DOHH2 (cell line): ENCODE results near the gene HSD17B3.

ENCODE experiments used
- H3F3A ChIP-seq: fragments of 200-600 bp; sonication (generic), shearing (Covaris generic); 2 replicates; pipeline ENCODE4 v1.6.0; 2016; ENCODE audit warnings: antibody characterized with exemption, mild to moderate bottlenecking; ENCODE audit not compliant: control insufficient read depth, insufficient read depth
- H3K27ac ChIP-seq: fragments of 200-600 bp; sonication (generic); 2 replicates; pipeline ENCODE4 v1.5.1; 2014; ENCODE audit warnings: low read depth, mild to moderate bottlenecking, low read length, moderate library complexity
- H3K27me3 ChIP-seq: fragments of 200-600 bp; sonication (generic); 2 replicates; pipeline ENCODE4 v1.6.1; 2014; ENCODE audit warnings: mild to moderate bottlenecking, low read length, mixed read lengths; ENCODE audit not compliant: control insufficient read depth
- H3K36me3 ChIP-seq: fragments of 200-600 bp; sonication (generic); 2 replicates; pipeline ENCODE4 v1.6.1; 2014; ENCODE audit warnings: mild to moderate bottlenecking, low read length, moderate library complexity, mixed read lengths; ENCODE audit not compliant: control insufficient read depth
- H3K4me1 ChIP-seq: fragments of 200-600 bp; sonication (generic); 2 replicates; pipeline ENCODE4 v1.6.1; 2014; ENCODE audit warnings: mild to moderate bottlenecking, low read length, mixed read lengths; ENCODE audit not compliant: control insufficient read depth
- H3K4me2 ChIP-seq: fragments of 200-600 bp; sonication (generic); 2 replicates; pipeline ENCODE4 v1.6.0; 2014; ENCODE audit warnings: mild to moderate bottlenecking, low read length, moderate library complexity
- H3K4me3 ChIP-seq: fragments of 200-600 bp; sonication (generic); 2 replicates; pipeline ENCODE4 v1.5.1; 2014; ENCODE audit warnings: mild to moderate bottlenecking, low read length, mixed read lengths
- H3K79me2 ChIP-seq: fragments of 200-600 bp; sonication (generic); 2 replicates; pipeline ENCODE4 v1.6.1; 2014; ENCODE audit warnings: mild to moderate bottlenecking, low read length, mixed read lengths; ENCODE audit not compliant: control insufficient read depth
- H3K9me2 ChIP-seq: fragments of 200-600 bp; sonication (generic); replicated peaks from 2 replicates; pipeline ENCODE4 v1.6.1; 2014; ENCODE audit warnings: mild to moderate bottlenecking, low read length, mixed read lengths; ENCODE audit not compliant: control insufficient read depth
- H3K9me3 ChIP-seq: fragments of 200-600 bp; sonication (generic); 2 replicates; pipeline ENCODE4 v1.6.1; 2014; ENCODE audit warnings: antibody characterized with exemption, low read length, mixed read lengths; ENCODE audit not compliant: control insufficient read depth, insufficient read depth
- H4K20me1 ChIP-seq: fragments of 200-600 bp; sonication (generic); 2 replicates; pipeline ENCODE4 v1.6.0; 2014; ENCODE audit warnings: low read depth, mild to moderate bottlenecking, antibody characterized with exemption, low read length, moderate library complexity; ENCODE audit not compliant: control insufficient read depth, insufficient read depth
- CTCF ChIP-seq: fragments of 200-600 bp; sonication (generic); IDR thresholded peaks from one replicate; pipeline ENCODE4 v1.5.1; 2014; ENCODE audit warnings: antibody characterized with exemption, mild to moderate bottlenecking, low read depth, low read length; ENCODE audit not compliant: poor library complexity, severe bottlenecking
- EZH2phosphoT487 ChIP-seq: fragments of 200-600 bp; sonication (generic); IDR thresholded peaks from 2 replicates; pipeline ENCODE4 v1.6.1; 2017; ENCODE audit warnings: borderline replicate concordance, mild to moderate bottlenecking, antibody characterized with exemption, low read length, moderate library complexity, mixed read lengths

HSD17B3 gene

GRCh38 chr9:96274939-96275338 is 27.0 kb downstream of the HSD17B3 start:
- H3K4me2 ChIP-seq, result no peak overlapping the region
- no peaks in the 10 kb centered on the region for H3K9me2 ChIP-seq
- no peaks in the 10 kb centered on the region for H3K4me1 ChIP-seq
- no peaks in the 10 kb centered on the region for H3K36me3 ChIP-seq
- H3K27me3 ChIP-seq, result no peaks in the 10 kb centered on the region
- no peak overlapping the region for H3K27ac ChIP-seq
- peaks cover 9% of the 10 kb centered on the region for H3K9me3 ChIP-seq
- no peak overlapping the region for H3K4me3 ChIP-seq
- no peaks in the 10 kb centered on the region for H4K20me1 ChIP-seq
- TF ChIP-seq EZH2phosphoT487 (no peak), CTCF (no peak)
- H3F3A ChIP-seq, result no peaks in the 10 kb centered on the region
- no peaks in the 10 kb centered on the region for H3K79me2 ChIP-seq

GRCh38 chr9:96270236-96270744 is 31.7 kb downstream of the HSD17B3 start:
- H3K36me3 ChIP-seq, result no peaks in the 10 kb centered on the region
- H3K79me2 ChIP-seq, result no peaks in the 10 kb centered on the region
- TF ChIP-seq CTCF (no peak), EZH2phosphoT487 (no peak)
- no peak overlapping the region for H3K27ac ChIP-seq
- H3K4me2 ChIP-seq, result no peak overlapping the region
- no peaks in the 10 kb centered on the region for H3K9me2 ChIP-seq
- peaks cover 9% of the 10 kb centered on the region for H3K9me3 ChIP-seq
- no peaks in the 10 kb centered on the region for H3K4me1 ChIP-seq
- H3K4me3 ChIP-seq, result no peak overlapping the region
- no peaks in the 10 kb centered on the region for H3F3A ChIP-seq
- H3K27me3 ChIP-seq, result 0 out of 2 replicates have a peak, but pooled peaks cover 2% of the 10 kb centered on the region
- H4K20me1 ChIP-seq, result no peaks in the 10 kb centered on the region

- Histone ChIP-seq H4K20me1 (no peaks in the 10 kb centered on the region), H3K4me2 (no peak overlapping the region), H3K9me3 (no peaks in the 10 kb centered on the region), H3K27ac (no peak overlapping the region), H3K9me2 (no peaks in the 10 kb centered on the region), H3F3A (no peaks in the 10 kb centered on the region), H3K27me3 (no peaks in the 10 kb centered on the region), H3K4me3 (no peak overlapping the region), H3K4me1 (no peaks in the 10 kb centered on the region), H3K36me3 (no peaks in the 10 kb centered on the region), H3K79me2 (no peaks in the 10 kb centered on the region)
- no peak for TF ChIP-seq CTCF
Measured at GRCh38 chr9:96258967-96259366, 43.0 kb downstream of the HSD17B3 start.
